Stimulated activated CD8-positive, alpha-beta memory T cell treated with anti-CD3 and anti-CD28 coated beads, Interleukin-7, amount 100 ng/mL, for 1 hour (primary cell): Measurements from ENCODE around the gene IL17REL.

Experiments used
- DNase-seq, 2 donors: peaks; one replicate each; pipeline ENCODE4 v3.0.0-alpha.2; 2020; ENCODE audit warnings: low read depth in 2 of 2

Gene IL17REL

DNA sequence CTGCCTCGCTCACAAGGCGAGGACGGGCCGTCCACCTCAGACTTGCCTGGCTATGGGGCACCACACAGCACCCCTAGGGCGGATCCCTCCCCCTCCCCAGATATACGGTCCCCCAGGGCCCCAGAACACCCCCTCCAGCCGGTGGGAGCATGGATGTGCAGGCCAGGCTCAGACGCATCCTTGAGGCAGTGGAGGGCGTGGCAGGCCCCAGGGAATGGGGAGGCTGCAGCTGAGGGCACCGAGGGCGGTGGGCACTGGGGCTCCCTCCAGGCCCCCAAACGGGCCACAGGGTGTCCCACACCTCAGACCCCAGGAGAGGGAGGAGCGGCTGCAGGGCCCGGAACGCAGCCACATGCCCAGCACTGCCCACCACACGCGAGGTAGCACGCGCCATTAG is 33.5 kb upstream of the IL17REL start:
- no peak for DNase-seq

GRCh38 chr22:50045211-50046018 is 32.9 kb upstream of the IL17REL start:
- DNase-seq: no peak

GRCh38 chr22:50044485-50045118 is 32.0 kb upstream of the IL17REL start:
- DNase-seq: no peak

- DNase-seq: no peak
Measured at GRCh38 chr22:50041361-50042065, 28.9 kb upstream of the IL17REL start.

- DNase-seq: no peak
Measured at GRCh38 chr22:50040717-50041116, 28.2 kb upstream of the IL17REL start.

GRCh38 chr22:50039669-50040443 is 27.3 kb upstream of the IL17REL start:
- no peak for DNase-seq

GRCh38 chr22:50035976-50036724 is 23.6 kb upstream of the IL17REL start:
- DNase-seq: no peak

- no peak for DNase-seq
Measured at GRCh38 chr22:50035131-50035881, 22.7 kb upstream of the IL17REL start.

DNA sequence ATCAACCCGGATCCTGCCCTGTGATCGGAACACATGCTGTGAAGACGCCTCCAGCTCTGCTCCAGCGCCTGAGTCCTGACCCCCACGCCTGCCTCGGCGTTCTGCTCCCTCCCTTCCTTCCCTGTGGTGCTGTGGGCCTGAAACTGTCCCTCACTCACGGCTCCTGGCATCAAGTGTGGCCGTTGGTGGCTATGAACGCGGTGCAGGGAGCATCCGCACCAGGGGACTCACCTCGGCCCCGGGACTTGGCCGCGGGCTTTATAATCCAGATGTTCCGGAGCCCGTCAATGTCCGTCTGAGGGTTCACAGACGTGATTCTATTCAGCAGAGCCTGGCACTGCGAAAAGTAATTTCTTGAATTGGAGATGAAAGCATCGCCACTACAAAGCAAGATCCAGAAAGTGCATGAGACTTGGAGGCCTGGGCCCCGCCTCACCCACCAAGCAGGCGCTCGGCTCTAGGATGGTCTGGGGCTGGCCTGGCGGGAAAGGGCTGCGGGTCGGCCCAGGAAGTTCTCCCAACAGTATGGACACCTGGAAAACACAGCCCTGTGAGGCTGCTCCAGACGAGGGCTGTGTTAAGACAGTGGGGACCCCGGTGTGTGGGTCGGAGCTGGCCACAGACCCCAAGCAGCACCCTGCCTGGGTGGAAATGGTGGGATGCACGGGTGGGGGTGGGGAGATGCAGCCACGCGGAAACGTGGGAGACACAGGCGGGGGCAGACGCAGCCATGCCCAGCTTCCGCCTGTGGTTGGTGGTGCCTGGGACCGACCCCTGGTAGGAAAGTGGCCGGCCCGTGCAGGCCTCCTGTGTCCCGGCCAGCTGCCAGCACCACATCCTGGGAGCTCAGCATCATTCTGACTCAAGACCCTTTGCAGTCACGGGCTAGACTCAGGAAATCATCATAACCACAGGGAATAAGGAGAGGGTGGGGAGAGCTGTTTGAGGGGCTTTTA is 21.8 kb upstream of the IL17REL start:
- DNase-seq: no peak

- no peak for DNase-seq
Measured at GRCh38 chr22:50032941-50033601, 20.5 kb upstream of the IL17REL start.

DNA sequence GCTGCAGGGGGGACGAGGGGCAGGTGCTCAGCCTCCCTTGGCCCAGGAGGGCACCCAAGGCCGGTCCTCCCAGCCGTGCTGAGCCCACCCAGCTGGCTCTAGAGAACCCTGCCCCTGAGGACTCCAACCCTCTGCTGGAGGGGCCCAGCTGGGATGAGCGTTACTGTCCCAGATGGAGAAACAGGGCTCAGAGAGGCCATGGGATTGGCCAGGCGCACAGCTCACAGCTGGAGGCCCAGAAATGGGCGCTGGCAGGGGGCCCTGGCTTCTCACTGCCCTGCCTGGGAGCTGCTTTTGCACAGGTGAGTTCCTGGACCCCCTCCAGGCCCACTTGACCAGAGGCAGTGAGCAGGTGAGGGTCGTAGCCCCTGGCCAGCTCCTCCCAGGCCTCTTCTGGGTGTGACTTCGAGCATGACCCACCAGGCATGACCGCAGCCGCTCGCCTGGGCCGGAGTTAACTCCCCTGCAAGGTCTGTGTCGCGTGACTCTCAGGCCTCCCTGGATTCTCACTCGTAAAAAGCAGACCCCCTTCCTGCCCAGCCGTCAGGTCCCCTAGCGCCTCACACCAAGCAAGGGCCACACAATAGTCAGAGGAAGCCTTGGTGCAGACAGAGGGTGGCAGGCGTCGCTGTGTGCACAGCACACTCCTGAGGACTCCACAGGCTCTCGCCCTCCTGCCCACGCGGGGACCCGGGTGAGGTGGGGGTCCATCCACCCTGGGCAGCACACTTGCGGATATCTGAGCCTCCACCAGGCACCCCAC is 19.7 kb upstream of the IL17REL start:
- no peak for DNase-seq

DNA sequence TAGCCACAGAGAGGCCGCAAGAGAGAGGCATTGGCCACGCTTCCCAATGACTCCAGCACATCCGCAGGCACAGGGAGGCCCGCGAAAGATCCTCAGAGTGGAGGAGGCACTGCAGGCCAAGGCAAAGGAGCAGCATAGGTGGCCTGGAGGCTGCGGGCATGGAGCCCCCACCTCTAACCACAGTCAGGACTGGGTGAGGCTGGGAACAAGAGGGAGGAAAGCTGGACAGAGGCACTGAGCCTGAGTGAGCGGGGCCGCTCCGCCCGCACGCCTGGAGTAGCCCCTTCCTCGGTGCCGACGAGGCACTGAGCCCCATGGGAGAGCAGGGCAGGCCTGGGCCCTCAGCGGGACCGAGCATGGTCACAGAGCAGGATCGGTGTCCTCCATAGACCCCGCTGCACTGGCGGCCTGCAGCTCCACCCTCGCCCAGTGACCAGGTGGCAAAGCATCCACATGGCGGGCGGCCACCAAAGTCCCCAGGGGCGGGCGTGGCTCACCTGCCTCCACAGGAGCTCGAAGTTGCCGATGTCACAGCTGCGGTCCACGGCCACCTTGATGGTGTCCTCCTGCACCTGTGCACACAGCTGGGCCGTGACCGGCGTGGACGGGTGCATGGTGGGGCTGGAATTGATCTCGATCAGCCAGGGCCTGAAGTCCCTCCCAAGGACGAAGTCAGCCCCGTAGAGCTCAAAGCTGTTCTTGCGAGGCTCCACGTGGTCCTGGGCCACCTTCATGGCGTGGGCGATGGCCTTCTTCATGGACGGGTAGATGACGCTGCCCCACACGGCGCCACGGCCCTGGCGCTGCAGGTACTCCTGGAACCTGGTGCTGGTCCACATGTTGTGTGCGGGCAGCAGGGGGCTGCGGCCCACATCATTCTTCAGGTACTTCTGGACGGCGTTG is 18.9 kb upstream of the IL17REL start:
- DNase-seq: no peak

- DNase-seq: peak; percentile 60 to 67
Measured at GRCh38 chr22:50030297-50031188, 18.0 kb upstream of the IL17REL start.

- no peak for DNase-seq
Measured at GRCh38 chr22:50027639-50028537, 15.3 kb upstream of the IL17REL start.

GRCh38 chr22:50025993-50026392 is 13.4 kb upstream of the IL17REL start:
- DNase-seq: no peak
